Measurements from ENCODE around the gene WDR47.

- no peak for TF ChIP-seq POLR2AphosphoS5 (IDR thresholded peaks at IDR 0.05; ENCODE audit: low read depth, low read length)
- no peak for TF ChIP-seq POLR2A (IDR thresholded peaks at IDR 0.05; ENCODE audit: low read depth, low read length)
Measured at GRCh38 chr1:109017134-109017533, 24.8 kb downstream of the WDR47 start.
